Measurements from ENCODE around the gene SLC17A1.
A peak's percentile ranks its signal among the peaks of the same experiment; 100 is the strongest.

Gene SLC17A1

GRCh38 chr6:25831532-25832306, at the start of gene SLC17A1:
Gene SLC17A1, minus strand, starts transcription at chr6:25832052. Its CDS starts 1,495 bp downstream, at chr6:25830557.
- DNase-seq = peak; percentile 38

GRCh38 chr6:25880601-25881000, 48.7 kb upstream of the SLC17A1 start:
- no peak for DNase-seq

- DNase-seq = no peak
Measured at GRCh38 chr6:25878721-25879322, 47.0 kb upstream of the SLC17A1 start.

- no peak for DNase-seq
Measured at GRCh38 chr6:25875926-25876602, 44.2 kb upstream of the SLC17A1 start.

GRCh38 chr6:25875563-25875905, 43.7 kb upstream of the SLC17A1 start:
- DNase-seq = no peak

- no peak for DNase-seq
Measured at GRCh38 chr6:25874822-25875562, 43.1 kb upstream of the SLC17A1 start.

- DNase-seq = no peak
Measured at GRCh38 chr6:25874118-25874517, 42.3 kb upstream of the SLC17A1 start, which contains the start of gene SLC17A3. Gene SLC17A3, minus strand, starts transcription at chr6:25874243. Its CDS starts 5,856 bp downstream, at chr6:25868387.

- no peak for DNase-seq
Measured at GRCh38 chr6:25872814-25873213, 41.0 kb upstream of the SLC17A1 start.

- no peak for DNase-seq
Measured at GRCh38 chr6:25869840-25870239, 38.0 kb upstream of the SLC17A1 start.

GRCh38 chr6:25868436-25869183, 36.8 kb upstream of the SLC17A1 start:
- DNase-seq = no peak

- DNase-seq = no peak
Measured at GRCh38 chr6:25866011-25866410, 34.2 kb upstream of the SLC17A1 start.

GRCh38 chr6:25863360-25863759, 31.5 kb upstream of the SLC17A1 start:
- no peak for DNase-seq

GRCh38 chr6:25862199-25862598, 30.3 kb upstream of the SLC17A1 start:
- no peak for DNase-seq

- no peak for DNase-seq
Measured at GRCh38 chr6:25852756-25853155, 20.9 kb upstream of the SLC17A1 start.

- no peak for DNase-seq
Measured at GRCh38 chr6:25851961-25852360, 20.1 kb upstream of the SLC17A1 start.

- DNase-seq = no peak
Measured at GRCh38 chr6:25844518-25844917, 12.7 kb upstream of the SLC17A1 start.

- DNase-seq = no peak
Measured at GRCh38 chr6:25842526-25842925, 10.7 kb upstream of the SLC17A1 start.

- no peak for DNase-seq
Measured at GRCh38 chr6:25835442-25836283, 3.8 kb upstream of the SLC17A1 start.

GRCh38 chr6:25834950-25835349, 3.1 kb upstream of the SLC17A1 start:
- DNase-seq = no peak

- DNase-seq = no peak
Measured at GRCh38 chr6:25833136-25833535, 1.3 kb upstream of the SLC17A1 start.

- no peak for DNase-seq
Measured at GRCh38 chr6:25832670-25833069, 818 bp upstream of the SLC17A1 start.

GRCh38 chr6:25832307-25832662, 433 bp upstream of the SLC17A1 start:
- DNase-seq = no peak
